Measurements from ENCODE around the gene SRSF5.

DNA sequence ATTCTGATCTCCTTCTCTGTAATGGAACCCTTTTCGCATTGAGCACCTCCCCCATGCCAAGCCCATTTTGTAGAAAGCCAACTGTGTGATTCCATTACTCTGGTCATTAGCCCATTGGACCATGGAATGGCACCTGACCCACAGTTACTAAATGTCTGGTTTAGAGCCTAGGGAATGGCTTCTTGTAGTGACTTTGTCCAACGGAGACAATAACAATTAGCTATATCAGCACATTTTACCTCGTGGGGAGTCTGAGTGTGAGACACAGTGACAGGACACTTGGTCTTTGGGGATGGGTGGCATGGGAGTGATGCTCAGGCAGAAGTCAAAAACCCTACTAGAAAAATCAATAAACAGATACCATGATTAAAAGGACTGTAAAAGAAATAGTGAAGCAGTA, 19.7 kb downstream of the SRSF5 start:
- TF ChIP-seq, protein P1, sequence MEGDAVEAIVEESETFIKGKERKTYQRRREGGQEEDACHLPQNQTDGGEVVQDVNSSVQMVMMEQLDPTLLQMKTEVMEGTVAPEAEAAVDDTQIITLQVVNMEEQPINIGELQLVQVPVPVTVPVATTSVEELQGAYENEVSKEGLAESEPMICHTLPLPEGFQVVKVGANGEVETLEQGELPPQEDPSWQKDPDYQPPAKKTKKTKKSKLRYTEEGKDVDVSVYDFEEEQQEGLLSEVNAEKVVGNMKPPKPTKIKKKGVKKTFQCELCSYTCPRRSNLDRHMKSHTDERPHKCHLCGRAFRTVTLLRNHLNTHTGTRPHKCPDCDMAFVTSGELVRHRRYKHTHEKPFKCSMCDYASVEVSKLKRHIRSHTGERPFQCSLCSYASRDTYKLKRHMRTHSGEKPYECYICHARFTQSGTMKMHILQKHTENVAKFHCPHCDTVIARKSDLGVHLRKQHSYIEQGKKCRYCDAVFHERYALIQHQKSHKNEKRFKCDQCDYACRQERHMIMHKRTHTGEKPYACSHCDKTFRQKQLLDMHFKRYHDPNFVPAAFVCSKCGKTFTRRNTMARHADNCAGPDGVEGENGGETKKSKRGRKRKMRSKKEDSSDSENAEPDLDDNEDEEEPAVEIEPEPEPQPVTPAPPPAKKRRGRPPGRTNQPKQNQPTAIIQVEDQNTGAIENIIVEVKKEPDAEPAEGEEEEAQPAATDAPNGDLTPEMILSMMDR (IDR thresholded peaks at IDR 0.05), result no peak
- TF ChIP-seq EZH2 (IDR thresholded peaks at IDR 0.05), result no peak
